Tibial nerve (tissue), 4 donors: ENCODE data around the gene PROM1. TPM values are rescaled to one million over a fixed set of nuclear protein-coding genes. Genes with fewer than 3 reads are reported as not detected.

Experiments
- DNase-seq, 2 donors: peaks; one replicate each; pipeline ENCODE4 v3.0.0-alpha.2; 2019; ENCODE audit warnings: low spot score in 2 of 2
- H3K27ac ChIP-seq, 4 donors: fragments of 200-600 bp; sonication (generic) in 3 of 4; one replicate each; pipeline ENCODE4 v1.5.1; 2017 to 2019; ENCODE audit warnings: mild to moderate bottlenecking in 1 of 4
- H3K27me3 ChIP-seq, 2 donors: fragments of 200-600 bp; sonication (generic) in 1 of 2; one replicate each; pipeline versions ENCODE4 v1.5.1 to v1.6.0; 2017 to 2019
- H3K36me3 ChIP-seq, 3 donors: fragments of 200-600 bp; sonication (generic); one replicate each; pipeline ENCODE4 v1.5.1; 2018 to 2019
- H3K4me1 ChIP-seq, 4 donors: fragments of 200-600 bp; sonication (generic) in 3 of 4; one replicate each; pipeline ENCODE4 v1.5.1; 2017 to 2019
- H3K4me3 ChIP-seq, 4 donors: fragments of 200-600 bp; sonication (generic) in 3 of 4; one replicate each; pipeline ENCODE4 v1.5.1; 2017 to 2019; ENCODE audit warnings: mild to moderate bottlenecking in 1 of 4, moderate library complexity in 1 of 4
- H3K9me3 ChIP-seq, 4 donors: fragments of 200-600 bp; sonication (generic) in 3 of 4; one replicate each; pipeline ENCODE4 v1.5.1; 2017 to 2019
- EP300 ChIP-seq, 2 donors: sonication (generic); formaldehyde crosslinking; IDR thresholded peaks; one replicate each; pipeline ENCODE4 v1.6.1; 2017; ENCODE audit warnings: antibody characterized with exemption in 2 of 2, mild to moderate bottlenecking in 1 of 2
- POLR2A ChIP-seq, 2 donors: fragments of 450-650 bp; IDR thresholded peaks; one replicate each; pipeline ENCODE4 v1.6.1; 2017; ENCODE audit warnings: antibody characterized with exemption in 2 of 2, mild to moderate bottlenecking in 2 of 2, moderate library complexity in 2 of 2
- WGBS, 2 donors: methylation state at CpG; one replicate each; pipeline ENCODE4 v1.1.5; 2018; 5-methylcytosine and 5-hydroxymethylcytosine counted together
- total RNA-seq, 4 donors: library from RNA; depleted of rRNA; stranded (reverse); fragments of >200 nt; gene quantifications; one replicate each; pipeline ENCODE4 v1.1.0, GENCODE V29; 2016
- TF ChIP-seq, protein P1 (sequence below), 5 experiments: fragments of 200-600 bp in 3 of 5; fragments of 450-650 bp in 2 of 5; sonication (generic) in 3 of 5; IDR thresholded peaks; one replicate each; pipeline ENCODE4 v1.5.1; 2016 to 2019; ENCODE audit warnings: antibody characterized with exemption in 5 of 5, mild to moderate bottlenecking in 3 of 5, moderate library complexity in 2 of 5

The PROM1 gene
- total RNA-seq, 4 donors from 2014 or later: not detected

DNA sequence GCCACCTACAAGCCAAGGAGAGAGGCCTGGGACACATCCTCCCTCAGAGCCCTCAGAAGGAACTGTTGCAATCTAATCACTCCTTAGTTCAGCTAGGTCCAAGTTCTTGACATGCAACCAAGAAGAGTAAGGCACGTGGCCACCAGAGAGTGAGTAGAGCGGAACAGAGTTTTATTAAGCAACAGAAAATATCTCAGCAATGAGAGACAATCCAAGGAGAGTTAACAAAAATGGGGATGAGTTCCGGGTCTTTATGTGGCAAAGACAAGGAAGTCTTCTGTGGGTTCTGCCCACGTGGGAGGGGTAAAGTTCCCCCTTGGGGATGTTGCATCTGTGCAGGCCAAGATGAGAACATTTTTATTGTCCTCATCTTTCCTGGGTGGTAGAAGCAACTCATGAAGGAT lies 38.5 kb upstream of the PROM1 start:
- Histone ChIP-seq H3K4me3 (no peak overlapping the region), H3K36me3 (no peaks in the 10 kb centered on the region), H3K27ac (no peak overlapping the region), H3K9me3 (no peaks in the 10 kb centered on the region), H3K4me1 (peaks cover 0 to 6% (median 0%) of the 10 kb centered on the region in 4 donors), H3K27me3 (no peaks in the 10 kb centered on the region)
- TF ChIP-seq, protein P1, sequence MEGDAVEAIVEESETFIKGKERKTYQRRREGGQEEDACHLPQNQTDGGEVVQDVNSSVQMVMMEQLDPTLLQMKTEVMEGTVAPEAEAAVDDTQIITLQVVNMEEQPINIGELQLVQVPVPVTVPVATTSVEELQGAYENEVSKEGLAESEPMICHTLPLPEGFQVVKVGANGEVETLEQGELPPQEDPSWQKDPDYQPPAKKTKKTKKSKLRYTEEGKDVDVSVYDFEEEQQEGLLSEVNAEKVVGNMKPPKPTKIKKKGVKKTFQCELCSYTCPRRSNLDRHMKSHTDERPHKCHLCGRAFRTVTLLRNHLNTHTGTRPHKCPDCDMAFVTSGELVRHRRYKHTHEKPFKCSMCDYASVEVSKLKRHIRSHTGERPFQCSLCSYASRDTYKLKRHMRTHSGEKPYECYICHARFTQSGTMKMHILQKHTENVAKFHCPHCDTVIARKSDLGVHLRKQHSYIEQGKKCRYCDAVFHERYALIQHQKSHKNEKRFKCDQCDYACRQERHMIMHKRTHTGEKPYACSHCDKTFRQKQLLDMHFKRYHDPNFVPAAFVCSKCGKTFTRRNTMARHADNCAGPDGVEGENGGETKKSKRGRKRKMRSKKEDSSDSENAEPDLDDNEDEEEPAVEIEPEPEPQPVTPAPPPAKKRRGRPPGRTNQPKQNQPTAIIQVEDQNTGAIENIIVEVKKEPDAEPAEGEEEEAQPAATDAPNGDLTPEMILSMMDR (IDR thresholded peaks at IDR 0.05): no peak
- DNase-seq: no peak
- WGBS, 2 donors: 72 to 82% methylated on average over 4 of the region's 4 CpGs

DNA sequence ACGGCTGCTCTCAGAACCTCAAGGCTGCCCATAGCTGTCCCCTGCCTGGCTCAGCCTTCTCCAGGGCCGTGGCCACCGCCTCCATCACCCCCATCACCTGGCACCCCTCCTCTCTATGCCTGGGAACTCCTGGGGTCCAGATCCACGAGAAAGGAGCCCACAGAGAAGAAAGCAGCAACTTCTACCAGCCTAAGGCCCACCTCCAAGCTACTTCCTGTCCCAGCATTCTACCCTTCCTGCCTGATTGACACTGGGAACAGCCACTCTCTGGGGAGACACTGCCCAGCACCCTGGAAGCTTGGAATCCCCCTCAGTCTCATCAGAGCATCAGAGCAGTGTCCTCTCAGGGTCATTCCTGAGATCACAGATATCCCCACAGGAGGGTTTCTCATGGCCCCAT lies 36.9 kb upstream of the PROM1 start:
- Histone ChIP-seq H3K9me3 (no peaks in the 10 kb centered on the region), H3K4me3 (no peak overlapping the region), H3K4me1 (peaks cover 0 to 6% (median 0%) of the 10 kb centered on the region in 4 donors), H3K36me3 (no peaks in the 10 kb centered on the region), H3K27ac (no peak overlapping the region), H3K27me3 (no peaks in the 10 kb centered on the region)
- WGBS, 2 donors: 71 to 95% methylated on average over 2 to 4 of the region's 4 CpGs
- TF ChIP-seq EP300 (IDR thresholded peaks at IDR 0.05) (no peak), POLR2A (IDR thresholded peaks at IDR 0.05) (no peak)
- TF ChIP-seq, protein P1 (IDR thresholded peaks at IDR 0.05): no peak
- no peak for DNase-seq

DNA sequence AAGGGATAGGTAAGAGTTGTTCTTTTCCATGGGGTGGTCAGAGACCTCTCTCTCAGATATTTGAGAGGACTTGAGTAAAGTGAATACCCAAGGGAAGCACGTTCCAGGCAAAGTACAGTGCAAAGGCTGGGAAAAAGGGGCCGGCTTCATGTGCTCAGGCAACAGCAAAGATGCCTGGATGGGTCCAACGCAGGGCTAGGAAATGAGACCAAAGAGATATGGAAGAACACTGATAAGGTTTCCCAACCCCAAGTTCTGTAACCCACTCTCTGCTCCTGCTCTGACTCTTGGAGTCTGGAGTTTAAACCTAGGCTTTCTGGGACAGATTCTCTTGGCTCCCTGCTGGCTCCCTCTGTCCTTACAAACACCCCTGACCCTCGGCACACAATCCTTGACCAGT lies 36.2 kb upstream of the PROM1 start:
- WGBS, 2 donors: 88 to 91% methylated on average over 4 of the region's 4 CpGs
- Histone ChIP-seq H3K4me3 (no peak overlapping the region), H3K27me3 (no peaks in the 10 kb centered on the region), H3K9me3 (no peaks in the 10 kb centered on the region), H3K36me3 (no peaks in the 10 kb centered on the region), H3K4me1 (peaks cover 0 to 6% (median 0%) of the 10 kb centered on the region in 4 donors), H3K27ac (no peak overlapping the region)
- DNase-seq: no peak
- TF ChIP-seq POLR2A (IDR thresholded peaks at IDR 0.05): no peak
- TF ChIP-seq EP300 (IDR thresholded peaks at IDR 0.05): no peak
- TF ChIP-seq, protein P1 (IDR thresholded peaks at IDR 0.05): no peak

DNA sequence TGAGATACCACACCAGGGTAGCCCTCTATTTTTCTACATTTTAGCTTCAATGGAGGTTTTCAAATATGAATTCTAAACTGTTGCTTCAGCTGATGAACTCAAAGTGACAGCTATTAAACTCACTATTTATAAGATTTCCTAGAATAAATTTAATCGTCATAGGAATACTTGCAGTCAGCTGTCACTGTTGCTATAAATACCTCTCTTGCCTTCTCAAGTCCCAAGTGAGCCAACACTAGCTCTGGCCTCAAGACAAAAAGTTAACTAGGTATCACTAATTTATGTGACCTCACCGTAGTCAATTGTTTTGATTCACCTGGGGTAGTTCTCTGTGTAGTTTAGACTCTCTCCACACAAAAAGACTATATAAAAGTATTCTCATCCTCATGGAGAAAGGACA lies 34.3 kb upstream of the PROM1 start:
- Histone ChIP-seq H3K9me3 (no peaks in the 10 kb centered on the region), H3K27ac (no peak overlapping the region), H3K4me1 (no peaks in the 10 kb centered on the region), H3K36me3 (no peaks in the 10 kb centered on the region), H3K27me3 (no peaks in the 10 kb centered on the region), H3K4me3 (no peak overlapping the region)
- 63 to 64% methylated on average over 2 of the region's 2 CpGs for WGBS, 2 donors
- DNase-seq: no peak
- TF ChIP-seq EP300 (IDR thresholded peaks at IDR 0.05): no peak
- no peak for TF ChIP-seq POLR2A (IDR thresholded peaks at IDR 0.05)
- TF ChIP-seq, protein P1 (IDR thresholded peaks at IDR 0.05): no peak

DNA sequence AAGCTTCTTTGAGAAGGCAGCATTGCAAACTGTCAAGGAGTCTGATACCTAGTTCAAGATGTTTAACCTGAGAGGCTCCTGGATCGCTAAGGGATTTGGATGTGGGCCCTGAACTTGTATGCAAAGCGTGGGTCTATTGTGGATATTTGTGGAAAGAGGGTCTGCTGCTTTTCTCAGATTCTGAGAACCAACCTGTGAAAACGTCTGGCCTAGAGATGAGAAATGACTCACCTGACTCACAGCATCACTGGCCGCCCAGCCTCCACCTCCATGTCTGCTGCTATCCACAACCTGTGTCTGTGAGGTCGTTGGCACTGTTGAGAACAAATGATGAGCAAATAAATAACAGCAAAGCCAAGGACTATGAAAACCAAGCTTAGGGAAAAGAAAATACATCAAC lies 33.3 kb upstream of the PROM1 start:
- no peak for DNase-seq
- Histone ChIP-seq H3K27me3 (no peaks in the 10 kb centered on the region), H3K4me3 (no peak overlapping the region), H3K4me1 (no peaks in the 10 kb centered on the region), H3K36me3 (no peaks in the 10 kb centered on the region), H3K27ac (no peak overlapping the region), H3K9me3 (no peaks in the 10 kb centered on the region)
- TF ChIP-seq POLR2A (IDR thresholded peaks at IDR 0.05) (no peak), EP300 (IDR thresholded peaks at IDR 0.05) (no peak)
- TF ChIP-seq, protein P1 (IDR thresholded peaks at IDR 0.05): no peak
- WGBS, 2 donors: 84 to 85% methylated on average over 5 of the region's 5 CpGs
